Neuron (in vitro differentiated cells): ENCODE data around the gene WDR36.
A peak's percentile ranks its signal among the peaks of the same experiment; 100 is the strongest.
"Not testable (repeated sequence)": the region's sequence is repeated elsewhere in the genome, so short reads cannot be mapped to it uniquely, and the experiment has no call there.

Experiments
- H2AFZ ChIP-seq: one replicate; pipeline ENCODE4 v1.6.1; 2013; ENCODE audit warnings: low read depth, mild to moderate bottlenecking, inconsistent platforms, low read length, moderate library complexity
- H3K27me3 ChIP-seq: one replicate; pipeline ENCODE4 v1.6.1; 2013; ENCODE audit warnings: low read length; ENCODE audit not compliant: insufficient read depth
- H3K36me3 ChIP-seq: one replicate; pipeline ENCODE4 v1.6.1; 2013; ENCODE audit warnings: low read length; ENCODE audit not compliant: insufficient read depth
- H3K4me1 ChIP-seq: one replicate; pipeline ENCODE4 v1.6.1; 2013; ENCODE audit warnings: low read length; ENCODE audit not compliant: insufficient read depth
- H3K4me3 ChIP-seq: 2 replicates; pipeline ENCODE4 v1.5.1; 2013; ENCODE audit warnings: mild to moderate bottlenecking, low read length, moderate library complexity
- H3K9me3 ChIP-seq: one replicate; pipeline ENCODE4 v1.6.1; 2013; ENCODE audit warnings: low read length

The WDR36 gene

DNA sequence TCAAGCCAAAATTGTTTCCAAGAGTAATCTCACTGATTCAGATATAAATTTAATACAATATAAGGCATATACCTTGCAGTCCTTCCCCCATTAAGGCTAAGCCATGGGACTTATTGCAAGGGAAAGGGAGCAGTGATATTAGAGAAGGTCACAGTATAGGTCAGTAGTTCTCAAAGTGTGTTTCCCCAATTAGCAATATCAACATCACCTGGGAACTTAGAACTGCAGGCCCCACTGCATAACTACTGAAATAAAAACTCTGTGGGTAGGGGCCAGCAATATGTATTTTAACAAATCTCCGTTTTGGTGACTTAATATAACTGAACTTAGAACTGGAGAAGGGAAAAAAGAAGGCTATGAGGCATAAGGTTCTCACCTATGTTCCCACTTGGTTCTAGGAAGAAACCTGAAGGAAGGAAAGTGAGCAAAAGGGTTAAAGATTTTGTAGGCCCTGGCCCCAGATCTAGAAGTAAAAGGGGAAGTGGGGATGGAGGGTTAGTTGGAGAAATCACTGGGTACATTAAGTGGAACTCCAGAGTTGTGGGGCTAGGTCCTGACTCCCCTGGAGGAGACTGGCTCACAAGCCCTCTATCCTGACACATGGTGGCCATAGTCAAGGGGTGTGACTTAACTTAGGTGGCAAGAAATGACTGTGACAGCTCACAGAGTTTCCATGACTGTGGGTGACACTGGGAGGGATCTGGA, 40.7 kb downstream of the WDR36 start:
- no peaks in the 10 kb centered on the region for H3K36me3 ChIP-seq

GRCh38 chr5:111133436-111133751, 41.2 kb downstream of the WDR36 start:
- H3K9me3 ChIP-seq, result no peaks in the 10 kb centered on the region
- H3K4me1 ChIP-seq, result peaks cover 32% of the 10 kb centered on the region
- no peaks in the 10 kb centered on the region for H3K36me3 ChIP-seq
- no peak overlapping the region for H3K4me3 ChIP-seq
- H2AFZ ChIP-seq, result no peak overlapping the region
- no peaks in the 10 kb centered on the region for H3K27me3 ChIP-seq

More for the DNA sequence above, 40.7 kb downstream of the WDR36 start:
- Histone ChIP-seq H2AFZ (no peak overlapping the region), H3K27me3 (no peaks in the 10 kb centered on the region), H3K4me1 (peaks cover 32% of the 10 kb centered on the region), H3K9me3 (no peaks in the 10 kb centered on the region), H3K4me3 (no peak overlapping the region)

DNA sequence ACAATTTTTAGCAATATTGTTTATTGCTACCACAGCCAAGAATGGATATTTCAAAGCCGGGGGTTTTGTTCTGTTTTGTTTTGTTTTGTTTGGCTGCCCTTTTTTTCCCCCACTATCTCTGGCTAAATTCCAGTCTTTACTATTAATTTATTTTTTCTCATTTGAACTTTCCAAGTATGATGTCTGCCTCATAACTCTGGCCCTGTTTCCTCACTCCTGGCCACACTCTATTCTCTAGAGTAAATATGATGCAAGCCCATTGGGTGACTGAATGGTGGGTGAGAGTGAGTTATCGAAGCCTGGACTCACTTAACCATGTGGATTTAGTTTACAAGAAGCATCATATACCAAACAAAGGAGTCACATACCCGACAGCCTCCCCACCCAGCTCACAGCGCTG, 41.9 kb downstream of the WDR36 start:
- Histone ChIP-seq H3K9me3 (no peaks in the 10 kb centered on the region), H3K27me3 (no peaks in the 10 kb centered on the region), H3K4me3 (no peak overlapping the region), H2AFZ (no peak overlapping the region), H3K36me3 (no peaks in the 10 kb centered on the region), H3K4me1 (peaks cover 32% of the 10 kb centered on the region)

GRCh38 chr5:111134864-111135263, 42.7 kb downstream of the WDR36 start:
- Histone ChIP-seq H3K36me3 (no peaks in the 10 kb centered on the region), H2AFZ (peak overlapping the region; percentile 19), H3K9me3 (no peaks in the 10 kb centered on the region), H3K4me3 (no peak overlapping the region), H3K27me3 (no peaks in the 10 kb centered on the region), H3K4me1 (peaks cover 32% of the 10 kb centered on the region)

DNA sequence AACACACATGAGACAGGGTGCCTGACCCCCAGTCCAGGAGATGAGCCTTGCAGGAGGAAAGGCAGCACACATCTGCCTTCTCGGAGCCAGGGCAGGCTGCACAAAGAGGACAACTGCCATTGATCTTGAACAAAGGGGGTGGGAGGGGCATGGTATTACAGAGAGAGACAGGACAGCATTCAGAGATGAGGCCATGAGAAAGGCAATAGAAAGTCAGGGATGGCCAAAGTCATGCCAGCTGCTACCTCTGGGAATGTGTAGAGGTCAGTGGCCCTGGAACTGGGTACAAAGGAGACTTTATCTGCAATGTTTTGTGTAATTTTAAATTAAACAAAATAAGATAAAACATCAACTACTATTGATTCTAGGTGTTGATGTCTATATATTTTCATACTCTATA, 43.2 kb downstream of the WDR36 start:
- Histone ChIP-seq H3K9me3 (no peaks in the 10 kb centered on the region), H3K4me1 (peaks cover 32% of the 10 kb centered on the region), H2AFZ (peak overlapping the region; percentile 19), H3K27me3 (no peaks in the 10 kb centered on the region), H3K36me3 (no peaks in the 10 kb centered on the region), H3K4me3 (no peak overlapping the region)

GRCh38 chr5:111135946-111136345, 43.8 kb downstream of the WDR36 start:
- Histone ChIP-seq H3K27me3 (no peaks in the 10 kb centered on the region), H3K9me3 (no peaks in the 10 kb centered on the region), H3K4me1 (peaks cover 32% of the 10 kb centered on the region)

GRCh38 chr5:111138096-111138495, 45.9 kb downstream of the WDR36 start:
- no peaks in the 10 kb centered on the region for H3K27me3 ChIP-seq
- H3K4me1 ChIP-seq, result peaks cover 23% of the 10 kb centered on the region
- H3K4me3 ChIP-seq, result no peak overlapping the region

More at GRCh38 chr5:111135946-111136345, 43.8 kb downstream of the WDR36 start:
- Histone ChIP-seq H3K36me3 (no peaks in the 10 kb centered on the region), H2AFZ (no peak overlapping the region), H3K4me3 (no peak overlapping the region)

GRCh38 chr5:111141471-111141870, 49.3 kb downstream of the WDR36 start:
- not testable (repeated sequence) for H3K9me3 ChIP-seq, H3K4me3 ChIP-seq, H3K27me3 ChIP-seq, H3K36me3 ChIP-seq, H2AFZ ChIP-seq, H3K4me1 ChIP-seq

More at GRCh38 chr5:111138096-111138495, 45.9 kb downstream of the WDR36 start:
- Histone ChIP-seq H2AFZ (no peak overlapping the region), H3K9me3 (no peaks in the 10 kb centered on the region), H3K36me3 (no peaks in the 10 kb centered on the region)

GRCh38 chr5:111142932-111143331, 50.8 kb downstream of the WDR36 start:
- Histone ChIP-seq H3K36me3 (no peaks in the 10 kb centered on the region), H3K4me3 (no peak overlapping the region), H3K4me1 (no peaks in the 10 kb centered on the region), H2AFZ (no peak overlapping the region), H3K9me3 (no peaks in the 10 kb centered on the region), H3K27me3 (peaks cover 6% of the 10 kb centered on the region)

DNA sequence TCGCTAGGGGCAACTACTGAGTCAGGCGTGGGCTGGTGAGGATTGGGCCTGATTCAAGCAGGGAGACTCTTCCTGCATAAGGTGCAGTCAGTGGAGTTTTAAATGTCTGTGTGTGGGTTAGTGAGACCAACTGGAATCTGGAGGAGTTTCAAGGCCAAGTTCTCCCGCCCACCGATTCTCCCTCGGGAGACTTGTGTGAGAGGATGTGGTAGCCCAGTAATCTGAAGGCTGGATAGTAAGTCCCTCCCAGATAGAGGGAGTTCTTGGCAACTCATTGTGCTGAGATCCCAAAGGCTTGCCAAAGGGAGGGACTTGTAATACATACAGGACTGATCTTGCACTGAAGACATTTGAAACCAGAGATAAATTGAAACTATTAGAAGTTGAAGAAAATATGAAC, 51.8 kb downstream of the WDR36 start:
- Histone ChIP-seq H3K4me1 (no peaks in the 10 kb centered on the region), H3K4me3 (no peak overlapping the region)

DNA sequence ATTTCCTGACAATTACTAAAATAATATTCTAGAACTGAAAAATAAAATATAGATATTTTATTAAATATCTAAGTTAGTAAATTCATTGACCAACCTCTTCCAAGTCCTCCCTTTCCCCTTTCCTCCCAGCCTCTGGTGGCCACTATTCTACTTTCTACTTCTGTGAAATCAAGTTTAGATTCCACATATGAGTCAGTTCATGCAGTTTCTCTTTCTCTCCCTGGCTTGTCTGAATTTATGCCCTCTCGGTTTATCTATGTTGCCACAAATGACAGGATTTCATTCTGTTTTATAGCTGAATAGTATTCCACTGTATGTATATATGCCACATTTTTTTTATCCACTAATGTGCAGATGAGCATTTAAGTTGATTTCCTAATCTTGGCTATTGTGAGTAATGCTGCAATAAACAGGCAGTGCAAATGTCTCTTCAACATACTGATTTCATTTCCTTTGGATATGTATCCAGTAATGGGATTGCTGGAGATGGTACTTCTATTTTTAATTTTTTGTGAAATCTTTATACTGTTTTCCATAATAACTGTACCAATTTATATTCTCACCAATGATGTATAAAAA, 52.3 kb downstream of the WDR36 start:
- no peaks in the 10 kb centered on the region for H3K36me3 ChIP-seq
- no peaks in the 10 kb centered on the region for H3K4me1 ChIP-seq
- H3K4me3 ChIP-seq, result no peak overlapping the region
- H3K9me3 ChIP-seq, result no peaks in the 10 kb centered on the region
- peaks cover 6% of the 10 kb centered on the region for H3K27me3 ChIP-seq
- H2AFZ ChIP-seq, result no peak overlapping the region

More for the DNA sequence above, 51.8 kb downstream of the WDR36 start:
- no peaks in the 10 kb centered on the region for H3K36me3 ChIP-seq
- no peaks in the 10 kb centered on the region for H3K9me3 ChIP-seq
- H3K27me3 ChIP-seq, result peaks cover 6% of the 10 kb centered on the region
- no peak overlapping the region for H2AFZ ChIP-seq

GRCh38 chr5:111146053-111146452, 53.9 kb downstream of the WDR36 start:
- H3K4me3 ChIP-seq, result no peak overlapping the region
- no peaks in the 10 kb centered on the region for H3K9me3 ChIP-seq
- no peaks in the 10 kb centered on the region for H3K4me1 ChIP-seq
- H2AFZ ChIP-seq, result no peak overlapping the region
- H3K27me3 ChIP-seq, result peaks cover 6% of the 10 kb centered on the region
- H3K36me3 ChIP-seq, result no peaks in the 10 kb centered on the region

DNA sequence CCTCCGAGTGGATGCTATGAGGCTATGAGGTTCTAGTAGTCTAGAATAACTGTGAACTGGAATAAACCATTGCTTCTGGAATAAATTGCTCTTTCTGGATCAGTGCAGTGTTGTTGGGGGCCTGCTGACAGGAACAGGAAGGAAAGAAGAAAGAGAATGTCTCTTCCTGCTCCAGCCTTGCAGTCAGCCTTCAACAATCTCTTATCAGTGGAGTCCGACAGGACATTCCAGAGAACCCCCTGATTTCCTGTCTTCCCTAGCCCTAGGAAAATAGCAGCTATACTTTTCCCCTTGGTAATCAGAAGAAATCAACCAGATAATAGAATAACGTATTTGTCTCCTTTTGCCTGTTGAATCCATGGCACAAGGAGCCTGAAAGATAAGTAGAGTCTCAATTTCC, 55.4 kb downstream of the WDR36 start:
- Histone ChIP-seq H3K27me3 (peaks cover 6% of the 10 kb centered on the region), H3K36me3 (no peaks in the 10 kb centered on the region), H3K4me1 (no peaks in the 10 kb centered on the region), H3K9me3 (no peaks in the 10 kb centered on the region), H2AFZ (no peak overlapping the region), H3K4me3 (no peak overlapping the region)

DNA sequence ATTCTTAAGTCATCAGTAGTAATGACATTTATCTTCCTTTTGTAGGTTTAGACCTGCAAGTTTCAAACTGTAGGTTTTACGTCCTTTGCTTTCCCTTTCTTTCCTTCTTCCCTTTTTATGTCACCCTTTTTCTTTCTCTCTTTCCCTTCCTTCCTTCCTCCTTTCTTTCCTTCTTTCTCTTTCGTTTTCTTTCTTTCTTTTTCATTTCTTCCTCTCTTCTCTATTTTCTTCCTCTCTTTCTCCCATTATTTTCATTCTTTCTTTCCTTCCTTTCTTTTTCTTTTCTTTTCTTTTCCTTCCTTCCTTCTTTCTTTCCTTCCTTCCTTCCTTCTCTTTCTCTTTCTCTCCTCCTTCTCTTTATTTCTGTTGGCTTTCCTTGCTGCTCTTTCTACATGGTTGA, 59.9 kb downstream of the WDR36 start:
- H3K27me3 ChIP-seq, result peaks cover 6% of the 10 kb centered on the region
- no peaks in the 10 kb centered on the region for H3K36me3 ChIP-seq
- no peak overlapping the region for H3K4me3 ChIP-seq
- H3K9me3 ChIP-seq, result no peaks in the 10 kb centered on the region
- H3K4me1 ChIP-seq, result no peaks in the 10 kb centered on the region
- H2AFZ ChIP-seq, result no peak overlapping the region
